A549 (cell line): ENCODE measurements around the gene CNOT3. TPM values are rescaled to one million over a fixed set of nuclear protein-coding genes. Genes with fewer than 3 reads are reported as not detected.
"Not testable (repeated sequence)": the region's sequence is repeated elsewhere in the genome, so short reads cannot be mapped to it uniquely, and the experiment has no call there.

ENCODE experiments used
- ATAC-seq, 2 experiments: fragments of 200-7000 bp in 1 of 2; fragments of >200 bp in 1 of 2; cut with Nextera tagmentation in 1 of 2; cut with Tn5 transposase in 1 of 2; 3 replicates each; pipeline versions ENCODE4 v1.8.0 to v1.9.1; 2018 to 2020; ENCODE audit warnings: mild to moderate bottlenecking in 1 of 2, moderate library complexity in 1 of 2
- CTCF ChIA-PET: fragments of 300-600 bp; sonication (Branson Sonifier 250); formaldehyde crosslinking; extraction: SDS; loops from one replicate; lab custom pipeline; 2021; ENCODE audit warnings: antibody characterized with exemption, inconsistent platforms; lab: Yijun Ruan, JAX
- POLR2A ChIA-PET: fragments of 350-600 bp; formaldehyde crosslinking; extraction: SDS; loops from one replicate; lab custom pipeline; 2021; ENCODE audit warnings: antibody characterized with exemption, inconsistent platforms; lab: Yijun Ruan, JAX
- DNase-seq, 2 experiments: peaks; one replicate each; pipeline versions ENCODE4 v3.0.0 to v3.0.0-alpha.2; 2011 to 2016; ENCODE audit warnings: low read depth in 1 of 2, low spot score in 1 of 2
- FAIRE-seq: peaks from 2 replicates; lab custom pipeline; 2011; peaks lifted over from hg19 to GRCh38; lab: Jason Lieb, UNC
- H3K27ac ChIP-seq, 2 experiments: fragments of >200 bp; sonication (Bioruptor Twin); formaldehyde crosslinking; 3 replicates each; pipeline ENCODE4 v1.5.1; 2016 to 2017
- H3K4me1 ChIP-seq: fragments of >200 bp; sonication (Bioruptor Twin); formaldehyde crosslinking; 3 replicates; pipeline ENCODE4 v1.6.1; 2016
- H3K4me2 ChIP-seq: fragments of >200 bp; sonication (Bioruptor Twin); formaldehyde crosslinking; 3 replicates; pipeline ENCODE4 v1.6.1; 2016
- H3K4me3 ChIP-seq: fragments of >200 bp; sonication (Bioruptor Twin); formaldehyde crosslinking; 3 replicates; pipeline ENCODE4 v1.5.1; 2016
- H3K9me3 ChIP-seq: fragments of >200 bp; sonication (Bioruptor Twin); formaldehyde crosslinking; 3 replicates; pipeline ENCODE4 v1.6.1; 2016
- CHD2 ChIP-seq: fragments of 150-350 bp; IDR thresholded peaks from 2 replicates; pipeline ENCODE4 v1.6.1; 2014; ENCODE audit warnings: low read length; ENCODE audit not compliant: partially characterized antibody
- CTCF ChIP-seq: fragments of >200 bp; sonication (Bioruptor Twin); formaldehyde crosslinking; IDR thresholded peaks from 3 replicates; pipeline ENCODE4 v1.5.1; 2016
- E2F6 ChIP-seq: IDR thresholded peaks from 2 replicates; pipeline ENCODE4 v1.6.1; 2012; ENCODE audit warnings: low read depth, borderline replicate concordance
- EHF ChIP-seq: fragments of 250-450 bp; sonication (Bioruptor Pico); IDR thresholded peaks from 2 replicates; pipeline ENCODE4 v1.5.0; 2020; ENCODE audit warnings: mild to moderate bottlenecking
- FOSB ChIP-seq: fragments of 250-450 bp; sonication (Bioruptor Pico); IDR thresholded peaks from 2 replicates; pipeline ENCODE4 v1.5.0; 2020; ENCODE audit warnings: mild to moderate bottlenecking, moderate library complexity
- GATA3 ChIP-seq: IDR thresholded peaks from 2 replicates; pipeline ENCODE4 v1.6.1; 2012; ENCODE audit warnings: borderline replicate concordance
- HDAC2 ChIP-seq: fragments of 200-600 bp; sonication (generic); IDR thresholded peaks from 2 replicates; pipeline ENCODE4 v1.6.1; 2016
- HOXB13 ChIP-seq: fragments of 250-450 bp; sonication (Bioruptor Pico); IDR thresholded peaks from 2 replicates; pipeline ENCODE4 v1.5.0; 2020; ENCODE audit warnings: low read depth, mild to moderate bottlenecking, moderate library complexity
- KDM5A ChIP-seq: fragments of 200-600 bp; sonication (generic); IDR thresholded peaks from 2 replicates; pipeline ENCODE4 v1.6.1; 2016; ENCODE audit warnings: antibody characterized with exemption, mild to moderate bottlenecking
- NPAS2 ChIP-seq: fragments of 250-450 bp; sonication (Bioruptor Pico); IDR thresholded peaks from 2 replicates; pipeline ENCODE4 v1.8.0; 2022; ENCODE audit warnings: mild to moderate bottlenecking, moderate library complexity, borderline replicate concordance
- PBX3 ChIP-seq: IDR thresholded peaks from 2 replicates; pipeline ENCODE4 v1.6.1; 2012
- PHF8 ChIP-seq: fragments of 200-600 bp; sonication (generic); IDR thresholded peaks from 2 replicates; pipeline ENCODE4 v1.6.1; 2016; ENCODE audit warnings: low read depth, mild to moderate bottlenecking, antibody characterized with exemption, moderate library complexity, borderline replicate concordance
- POLR2A ChIP-seq: IDR thresholded peaks from 2 replicates; pipeline ENCODE4 v1.6.1; 2012; ENCODE audit warnings: mild to moderate bottlenecking, low read length
- RAD21 ChIP-seq, 2 experiments: fragments of >200 bp in 1 of 2; sonication (Bioruptor Twin) in 1 of 2; formaldehyde crosslinking in 1 of 2; IDR thresholded peaks in 1 of 2; conservative IDR thresholded peaks in 1 of 2; 2 replicates in 1 of 2; 3 replicates in 1 of 2; pipeline ENCODE4 v1.6.1; 2012 to 2018; ENCODE audit warnings: inconsistent platforms in 1 of 2
- RFX5 ChIP-seq: fragments of 450-650 bp; IDR thresholded peaks from 2 replicates; pipeline ENCODE4 v1.7.1; 2014; ENCODE audit warnings: antibody characterized with exemption, mild to moderate bottlenecking, moderate library complexity
- SMC3 ChIP-seq: fragments of >200 bp; sonication (Bioruptor Twin); formaldehyde crosslinking; IDR thresholded peaks from 3 replicates; pipeline ENCODE4 v1.6.1; 2018; ENCODE audit warnings: inconsistent platforms
- TFCP2L1 ChIP-seq: fragments of 250-450 bp; sonication (Bioruptor Pico); IDR thresholded peaks from 2 replicates; pipeline ENCODE4 v1.5.0; 2021; ENCODE audit warnings: mild to moderate bottlenecking
- TP53 ChIP-seq: fragments of 250-450 bp; sonication (Bioruptor Pico); IDR thresholded peaks from 2 replicates; pipeline ENCODE4 v1.5.0; 2021; ENCODE audit warnings: mild to moderate bottlenecking, moderate library complexity
- USF2 ChIP-seq: fragments of 450-650 bp; IDR thresholded peaks from 2 replicates; pipeline ENCODE4 v1.6.1; 2014; ENCODE audit warnings: antibody characterized with exemption
- ZFP36 ChIP-seq: fragments of 450-650 bp; IDR thresholded peaks from 2 replicates; pipeline ENCODE4 v1.6.1; 2014; ENCODE audit warnings: borderline replicate concordance; ENCODE audit not compliant: partially characterized antibody
- ZSCAN20 ChIP-seq: fragments of 250-450 bp; sonication (Bioruptor Pico); IDR thresholded peaks from 2 replicates; pipeline ENCODE4 v1.8.0; 2022; ENCODE audit warnings: mild to moderate bottlenecking, moderate library complexity
- WGBS: methylation state at CpG from one replicate; pipeline ENCODE4 v1.1.6; 2017; ENCODE audit errors: missing lambda C conversion rate; 5-methylcytosine and 5-hydroxymethylcytosine counted together
- polyA plus RNA-seq, 4 experiments: library from polyadenylated mRNA; depleted of rRNA in 3 of 4; stranded (reverse); fragments of >200 nt; fragmentation: RNase III in 1 of 4; extraction: RNeasy Plus Mini Kit Qiagen cat#74134 plus additional on column Dnase treatment in 1 of 4; gene quantifications; 2 replicates in 3 of 4; 3 replicates in 1 of 4; pipeline ENCODE4 v1.2.3, GENCODE V29; 2011 to 2017

Gene CNOT3
- polyA plus RNA-seq, 2 of the 4 experiments (the other 2 are of a cell fraction): 24.9 to 59.2 TPM

- H3K4me2 ChIP-seq: no peak overlapping the region
- H3K4me3 ChIP-seq: no peak overlapping the region
- no peak for ATAC-seq
- H3K4me1 ChIP-seq: no peaks in the 10 kb centered on the region
- no peak for FAIRE-seq
- TF ChIP-seq PBX3 (no peak), POLR2A (0 out of 2 replicates have a peak, but pooled peaks have one; percentile 10), CHD2 (no peak), EHF (CRISPR knock-in tag) (no peak), TFCP2L1 (no peak), E2F6 (no peak)
- TF ChIP-seq, all 56 proteins: peak for 1
- no peak overlapping the region for H3K27ac ChIP-seq
- DNase-seq: no peak
- ChIA-PET POLR2A (interaction anchor here (0.7 to 3.3 kb wide), 2 partner anchors 11 to 21 kb away, joined by 3 to 19 read pairs; partner anchors contain the start of genes MBOAT7 and TSEN34), CTCF (interaction anchor here (1.0 to 17.2 kb wide), 7 partner anchors 7 to 211 kb away, joined by 3 to 295 read pairs (median 4); partner anchors contain the start of genes MBOAT7 and TMC4)
- 83% methylated on average over 10 of the region's 10 CpGs for WGBS
- H3K9me3 ChIP-seq: no peaks in the 10 kb centered on the region
These were observed 41.8 kb downstream of the CNOT3 start for GRCh38 chr19:54179262-54179852.

GRCh38 chr19:54179921-54180461 lies 42.4 kb downstream of the CNOT3 start:
- Histone ChIP-seq H3K4me2 (no peak overlapping the region), H3K27ac (no peak overlapping the region), H3K4me3 (no peak overlapping the region), H3K9me3 (no peaks in the 10 kb centered on the region), H3K4me1 (no peaks in the 10 kb centered on the region)
- CTCF ChIA-PET: interaction anchor here (1.0 to 17.2 kb wide), 5 partner anchors 8 to 211 kb away, joined by 3 to 295 read pairs (median 5); partner anchors contain the start of genes MBOAT7 and TMC4
- ATAC-seq (peak; percentile 88 to 93), FAIRE-seq (no peak), DNase-seq (peak in 1 of 2 experiments; percentile 90)
- TF ChIP-seq RFX5 (peak; percentile 85), NPAS2 (CRISPR knock-in tag) (no peak), CTCF (peak; percentile 39), RAD21 (conservative IDR thresholded peaks at IDR 0.05 in 1 of 2, IDR thresholded peaks at IDR 0.05 in 1 of 2) (peak in 1 of 2 experiments; percentile 54; a peak in 2 of 5 replicates), USF2 (no peak)
- WGBS: 60% methylated on average over 10 of the region's 10 CpGs
- POLR2A ChIA-PET: interaction anchor here (0.7 to 3.3 kb wide), 2 partner anchors 10 to 20 kb away, joined by 3 to 19 read pairs; partner anchors contain the start of genes MBOAT7 and TSEN34

GRCh38 chr19:54180691-54181091 lies 43.1 kb downstream of the CNOT3 start:
- ATAC-seq (no peak), FAIRE-seq (no peak)
- CTCF ChIA-PET: interaction anchor here (1.2 to 17.2 kb wide), 3 partner anchors 8 to 11 kb away, joined by 4 to 295 read pairs (median 15); partner anchors contain the start of genes MBOAT7 and TMC4

GRCh38 chr19:54181894-54182293 lies 44.3 kb downstream of the CNOT3 start:
- H3K4me1 ChIP-seq, DNase-seq, H3K9me3 ChIP-seq, FAIRE-seq, POLR2A ChIA-PET, H3K4me2 ChIP-seq, H3K4me3 ChIP-seq, ATAC-seq, H3K27ac ChIP-seq: not testable (repeated sequence)
- 87% methylated on average over 3 of the region's 3 CpGs for WGBS
- CTCF ChIA-PET: interaction anchor here (17.2 kb wide), 1 partner anchor 10 kb away, joined by 295 read pairs; the partner anchor contains the start of gene TMC4

More at GRCh38 chr19:54180691-54181091, 43.1 kb downstream of the CNOT3 start:
- Histone ChIP-seq H3K27ac (no peak overlapping the region), H3K4me1 (no peaks in the 10 kb centered on the region), H3K9me3 (no peaks in the 10 kb centered on the region), H3K4me2 (no peak overlapping the region), H3K4me3 (no peak overlapping the region)
- 96% methylated on average over 31 of the region's 37 CpGs for WGBS
- TF ChIP-seq ZFP36 (no peak), KDM5A (no peak), ZSCAN20 (CRISPR knock-in tag) (no peak), TFCP2L1 (no peak), SMC3 (no peak), HOXB13 (CRISPR knock-in tag) (no peak), NPAS2 (CRISPR knock-in tag) (no peak), TP53 (CRISPR knock-in tag) (no peak), GATA3 (no peak), PHF8 (no peak), FOSB (CRISPR knock-in tag) (no peak), HDAC2 (no peak)
- POLR2A ChIA-PET: interaction anchor here (3.3 kb wide), 1 partner anchor 9 kb away, joined by 19 read pairs; the partner anchor contains the start of genes MBOAT7 and TSEN34
- no peak for DNase-seq
